NK-92 (cell line): Measurements from ENCODE around the gene SAFB2.

Experiments
- DNase-seq: peaks from one replicate; lab custom pipeline; 2025; ENCODE audit not compliant: unreplicated experiment; lab: John Stamatoyannopoulos, UW

The SAFB2 gene

DNA sequence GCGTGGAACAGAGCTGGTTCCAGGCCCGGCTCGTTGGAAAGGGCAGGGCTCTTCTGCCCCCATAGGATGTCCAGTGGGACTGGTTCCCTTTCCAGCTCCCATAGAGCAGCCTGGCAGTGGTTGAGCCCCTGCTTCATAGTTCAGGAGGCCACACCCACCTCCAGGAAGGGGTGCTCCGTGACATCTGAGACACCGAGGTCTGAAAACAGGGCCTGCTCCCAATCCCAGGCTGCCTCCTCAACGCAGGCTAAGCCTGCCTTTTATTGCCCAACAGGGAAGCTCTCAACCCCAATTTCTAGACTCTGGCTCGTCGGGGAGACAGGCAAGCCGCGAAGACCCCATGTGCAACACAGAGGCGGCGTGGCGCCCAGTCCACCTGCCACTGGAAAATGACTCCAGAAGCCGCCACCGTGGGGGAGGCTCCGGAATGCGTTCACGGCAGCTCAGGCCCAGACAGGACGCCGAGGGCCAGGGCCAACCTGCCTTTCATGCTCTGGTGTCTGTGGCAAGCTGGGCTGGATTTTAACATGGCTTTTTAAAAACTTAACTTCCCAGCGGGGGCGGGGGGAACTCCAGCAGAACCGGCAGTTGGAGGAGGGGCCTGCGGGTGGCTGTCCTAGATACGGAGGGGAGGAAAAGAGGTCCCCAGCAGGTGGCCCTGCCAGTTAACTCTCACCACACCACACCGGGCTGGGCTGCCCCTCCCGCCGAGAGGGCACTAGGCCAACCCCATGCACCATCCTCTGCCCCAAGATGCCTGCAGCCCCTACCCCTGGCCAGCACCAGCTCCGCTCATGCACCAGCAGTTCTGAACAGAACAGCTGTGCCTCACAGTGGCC, 36.9 kb downstream of the SAFB2 start:
- no peak for DNase-seq

DNA sequence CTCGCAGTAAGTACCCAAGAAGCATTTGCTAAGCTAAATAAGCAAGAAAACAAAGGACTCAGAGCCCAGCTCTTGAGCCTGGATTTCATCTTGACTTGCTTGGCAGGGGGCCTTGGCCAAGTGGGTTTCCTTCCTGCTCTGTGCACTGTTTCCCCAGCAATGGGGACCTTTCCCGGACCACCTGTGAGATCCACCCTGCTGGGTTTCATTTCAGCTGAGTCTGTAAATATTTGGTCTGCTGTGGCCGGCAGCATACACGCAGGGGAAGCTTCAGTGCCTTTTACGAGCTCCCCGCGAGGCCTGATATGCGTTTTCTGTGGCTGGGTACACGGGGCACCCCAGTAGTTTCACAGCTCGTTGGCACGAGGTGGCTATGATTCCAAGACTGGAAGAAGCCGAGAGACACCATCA, 42.4 kb downstream of the SAFB2 start:
- DNase-seq = no peak

DNA sequence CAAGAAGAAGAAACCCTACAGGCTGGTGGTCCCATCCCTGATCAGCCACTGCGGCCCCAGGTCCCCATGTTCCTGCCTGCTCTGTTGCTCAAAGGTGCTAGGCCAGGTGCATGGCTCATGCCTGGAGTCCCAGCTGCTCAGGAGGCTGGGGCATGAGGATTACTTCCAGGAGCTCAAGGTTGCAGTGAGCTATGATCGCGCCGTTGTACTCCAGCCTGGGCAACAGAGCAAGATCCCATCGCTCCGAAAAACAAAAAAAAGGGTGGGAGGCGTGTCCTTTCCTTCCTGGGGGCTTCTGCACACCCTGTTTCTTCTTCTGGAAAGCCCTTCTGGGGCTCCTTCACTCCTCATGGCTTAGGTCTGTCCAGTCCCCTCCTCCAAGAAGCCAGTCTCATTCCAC, 42.9 kb downstream of the SAFB2 start:
- no peak for DNase-seq

DNA sequence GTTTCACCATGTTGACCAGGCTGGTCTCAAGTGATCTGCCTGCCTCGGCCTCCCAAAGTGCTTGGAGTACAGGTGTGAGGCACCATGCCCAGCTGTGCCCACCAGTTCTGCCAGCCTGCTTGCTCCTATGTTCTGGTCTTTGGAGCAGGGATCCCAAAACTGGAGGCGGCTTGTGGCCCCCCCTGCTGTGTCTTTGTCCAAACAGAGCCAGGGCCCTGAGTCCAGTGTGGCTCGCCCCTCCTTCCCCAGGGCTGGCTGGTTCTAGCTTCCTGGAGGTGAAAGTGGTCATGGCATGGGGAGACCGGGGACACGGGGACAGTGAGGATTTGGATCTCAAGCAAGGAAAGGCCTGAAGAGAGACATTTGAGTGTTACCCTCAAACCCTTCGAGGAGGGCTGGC, 43.3 kb downstream of the SAFB2 start:
- no peak for DNase-seq

DNA sequence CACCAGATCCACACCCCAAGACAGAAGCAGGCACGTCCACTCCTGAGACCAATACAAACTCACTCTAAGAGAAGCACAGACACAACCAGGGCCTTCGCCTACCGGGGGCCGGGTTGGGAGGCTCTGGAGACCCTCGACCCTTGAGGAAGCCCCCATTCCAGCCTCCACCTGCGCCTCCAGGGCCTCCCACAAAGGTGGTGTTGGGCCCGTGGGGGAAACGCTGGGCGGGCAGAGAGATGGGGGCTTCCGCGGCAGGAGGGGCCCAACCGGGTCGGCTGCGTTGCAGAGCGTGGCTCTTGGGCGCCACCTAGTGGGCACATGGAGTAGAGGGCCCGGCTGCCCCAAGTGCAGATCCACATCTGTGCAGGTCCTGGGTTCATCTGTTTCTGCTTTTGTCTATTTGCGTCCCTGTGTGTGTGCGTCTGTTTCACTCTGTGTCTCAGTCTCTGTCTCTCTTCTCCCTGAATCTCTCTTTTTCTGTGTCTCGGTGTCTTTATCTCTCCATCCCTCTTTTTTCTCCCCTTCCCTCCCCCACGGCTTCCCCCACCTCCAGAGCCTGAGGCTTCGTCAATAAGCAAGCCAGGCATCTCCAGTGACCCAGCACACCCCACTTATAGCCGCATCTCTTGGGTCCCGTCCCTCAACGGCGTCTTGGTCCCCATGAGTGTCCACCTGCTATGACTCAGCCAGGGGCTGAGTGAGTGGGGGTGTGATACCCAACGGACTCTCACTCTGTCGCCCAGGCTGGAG, 44.3 kb downstream of the SAFB2 start:
- DNase-seq = no peak

DNA sequence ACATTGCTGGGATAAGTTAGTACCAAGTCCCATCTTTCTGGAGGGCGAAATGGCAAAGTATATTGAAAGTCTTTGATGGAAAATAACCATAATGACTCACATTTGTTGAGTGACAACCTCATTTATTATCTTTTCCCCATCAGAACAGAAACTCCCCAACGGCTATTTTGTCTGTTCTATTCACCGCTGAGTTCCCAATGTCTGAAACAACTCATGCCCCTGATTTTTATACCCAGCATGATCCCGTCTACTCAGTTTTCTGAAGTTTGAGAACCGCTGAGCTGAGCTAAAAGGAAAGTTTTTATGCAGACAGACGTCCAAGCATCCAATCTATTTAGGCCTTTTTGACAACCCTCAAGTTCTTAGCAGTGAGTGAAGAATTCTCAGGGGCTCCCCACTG, 47.0 kb downstream of the SAFB2 start:
- no peak for DNase-seq

DNA sequence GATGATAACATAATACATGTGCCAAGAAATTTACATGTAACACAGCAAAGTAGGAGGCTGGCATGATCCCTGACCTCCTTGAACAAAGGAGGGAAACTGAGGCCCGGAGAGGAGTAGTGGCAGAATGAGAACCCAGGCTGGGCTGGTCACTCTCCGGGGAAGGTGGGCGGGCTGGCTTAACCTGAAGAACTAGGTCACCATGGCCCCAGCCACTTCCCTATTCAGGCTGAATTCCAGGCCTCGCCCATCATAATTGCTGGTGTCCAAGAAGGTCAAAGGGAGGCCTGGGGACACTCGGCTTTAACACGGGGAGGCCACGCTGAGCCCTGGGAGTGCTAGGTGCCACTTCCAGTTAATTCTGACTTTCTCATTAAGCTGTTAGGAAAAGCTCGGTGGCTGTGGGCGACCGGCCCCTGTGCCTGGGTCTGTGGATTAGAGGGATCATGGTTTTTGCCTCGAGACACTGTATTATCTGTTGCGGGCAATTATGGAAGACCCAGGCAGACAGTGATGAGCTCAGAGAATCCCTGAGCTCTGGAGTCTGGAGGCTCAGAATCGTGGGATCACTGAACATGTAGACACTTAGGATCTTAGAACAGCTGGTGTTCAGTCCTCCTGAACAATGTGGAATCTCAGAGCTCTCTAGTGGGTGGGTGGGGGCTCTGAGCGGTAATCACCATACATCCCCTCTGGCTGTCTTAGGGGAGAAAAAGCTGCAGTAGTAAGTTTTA, 49.9 kb downstream of the SAFB2 start:
- no peak for DNase-seq

DNA sequence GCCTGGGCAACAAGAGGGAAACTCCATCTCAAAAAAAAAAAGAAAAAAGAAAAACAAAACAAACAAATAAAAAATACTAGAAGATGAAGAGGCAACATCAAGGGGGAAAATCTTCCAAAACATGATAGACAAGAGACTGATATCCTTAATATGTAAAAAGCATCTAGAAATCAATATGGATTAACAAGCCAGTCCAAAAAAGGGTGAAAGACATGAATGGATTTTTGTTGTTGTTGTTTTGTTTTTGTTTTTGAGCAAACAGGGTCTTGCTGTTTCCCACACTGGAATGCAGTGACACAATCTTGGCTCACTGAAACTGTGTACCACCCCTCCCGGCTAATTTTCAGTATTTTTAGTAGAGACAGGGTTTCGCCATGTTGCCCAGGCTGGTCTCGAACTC, 50.8 kb downstream of the SAFB2 start:
- DNase-seq = no peak

DNA sequence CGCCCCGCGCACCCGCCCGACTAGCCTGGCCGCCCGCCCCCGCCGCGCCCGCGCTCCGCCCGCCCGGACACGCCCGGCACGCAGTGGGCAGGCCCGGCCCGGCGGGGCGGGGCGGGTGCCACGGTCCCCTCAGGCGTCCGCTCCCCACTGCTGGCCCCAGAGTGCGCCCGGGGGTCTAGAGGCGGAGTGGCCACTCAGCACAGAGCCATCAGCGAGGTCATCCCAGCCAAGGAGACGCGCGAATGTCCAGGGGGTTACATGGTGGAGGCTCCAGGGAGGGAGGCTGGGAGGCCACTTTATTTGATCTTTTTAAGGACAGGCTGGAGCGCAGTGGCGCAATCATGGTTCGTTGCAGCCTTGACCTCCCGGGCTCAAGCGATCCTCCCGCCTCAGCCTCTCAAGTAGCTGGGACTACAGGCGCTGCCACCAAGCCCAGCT, 54.6 kb downstream of the SAFB2 start:
- DNase-seq = no peak

DNA sequence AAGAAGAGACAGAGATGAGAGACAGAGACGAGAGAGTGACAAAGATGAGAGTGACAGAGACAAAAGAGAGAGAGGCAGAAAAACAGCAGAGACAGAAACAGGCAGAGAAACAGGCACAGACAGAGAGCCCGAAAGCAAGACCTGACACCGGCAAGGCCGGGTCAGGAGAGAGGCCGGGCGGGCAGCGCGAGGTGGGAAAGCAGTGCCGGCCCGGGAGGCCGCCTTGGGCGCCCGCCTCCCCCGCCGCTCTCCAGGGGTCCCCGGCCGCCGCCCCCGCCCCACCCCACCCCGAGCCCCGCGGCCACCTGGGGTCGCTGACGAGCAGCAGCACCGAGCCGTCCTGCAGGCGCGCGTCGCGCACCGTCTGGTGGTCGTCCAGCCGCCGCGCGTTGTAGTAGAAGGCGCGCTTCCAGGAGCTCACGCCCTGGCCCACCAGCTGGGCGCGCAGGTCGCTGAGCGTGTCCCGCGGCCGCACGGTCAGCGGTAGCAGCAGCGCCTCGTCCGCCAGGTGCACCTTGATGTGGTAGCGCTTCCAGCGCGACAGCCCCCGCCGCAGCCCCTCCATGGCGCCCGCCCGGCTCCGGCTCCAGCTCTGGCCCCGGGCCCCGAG, 55.1 kb downstream of the SAFB2 start, which contains the start of gene TINCR:
TSS of gene TINCR (minus strand) at position 594 of the 610 bp plus-strand sequence.
- no peak for DNase-seq

DNA sequence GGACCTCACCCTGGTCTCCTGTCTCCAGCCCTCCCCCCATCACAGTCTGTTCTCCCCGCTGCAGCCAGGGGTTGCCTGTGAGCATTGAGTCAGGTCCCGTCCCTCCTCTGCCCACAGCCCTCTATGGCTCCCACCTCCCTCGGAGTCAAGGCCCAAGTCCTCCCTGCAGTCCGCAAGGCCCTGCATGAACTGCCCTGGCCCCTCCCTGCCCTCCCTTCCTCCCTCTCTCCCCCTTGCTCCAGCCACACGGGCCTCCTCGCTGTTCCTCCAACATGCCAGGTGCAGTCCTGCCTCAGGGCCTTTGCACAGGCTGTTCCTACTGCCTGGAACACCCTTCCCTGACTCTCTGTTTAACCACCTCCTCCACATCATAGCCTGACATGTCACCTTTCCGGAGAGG, 57.6 kb downstream of the SAFB2 start:
- DNase-seq = no peak

DNA sequence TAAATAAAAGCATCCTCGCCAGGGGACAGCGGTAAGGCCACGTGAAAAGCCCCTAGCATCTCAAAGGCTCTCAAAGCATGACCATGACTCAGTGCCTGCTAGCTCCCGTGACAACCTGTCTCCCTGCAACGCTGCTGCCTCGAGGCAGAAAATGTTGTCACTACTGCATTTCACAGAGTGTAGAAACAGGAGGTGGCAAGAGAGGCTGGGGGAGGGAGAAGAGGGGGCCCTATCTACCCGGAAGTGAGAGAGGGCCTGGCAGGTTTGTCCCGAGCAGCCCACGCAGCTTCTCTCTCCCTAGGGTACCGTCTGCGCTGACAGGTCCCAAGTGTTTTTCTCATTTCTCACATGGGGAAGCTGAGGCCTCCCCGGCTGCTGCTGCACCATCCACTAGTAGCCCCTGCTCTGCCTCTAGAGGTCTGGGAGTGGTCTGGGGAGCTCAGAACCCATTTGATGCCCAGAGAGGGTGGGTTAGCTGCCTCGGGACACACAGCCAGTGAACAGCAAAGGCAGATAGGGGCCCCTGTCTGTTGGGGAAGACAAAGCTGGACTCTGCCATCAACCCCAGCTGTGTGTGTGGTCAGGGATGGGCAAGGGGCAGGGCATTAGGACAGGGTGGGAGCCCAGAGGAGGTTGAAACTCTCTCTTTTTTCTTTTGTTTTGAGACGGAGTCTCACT, 58.5 kb downstream of the SAFB2 start:
- DNase-seq = no peak

DNA sequence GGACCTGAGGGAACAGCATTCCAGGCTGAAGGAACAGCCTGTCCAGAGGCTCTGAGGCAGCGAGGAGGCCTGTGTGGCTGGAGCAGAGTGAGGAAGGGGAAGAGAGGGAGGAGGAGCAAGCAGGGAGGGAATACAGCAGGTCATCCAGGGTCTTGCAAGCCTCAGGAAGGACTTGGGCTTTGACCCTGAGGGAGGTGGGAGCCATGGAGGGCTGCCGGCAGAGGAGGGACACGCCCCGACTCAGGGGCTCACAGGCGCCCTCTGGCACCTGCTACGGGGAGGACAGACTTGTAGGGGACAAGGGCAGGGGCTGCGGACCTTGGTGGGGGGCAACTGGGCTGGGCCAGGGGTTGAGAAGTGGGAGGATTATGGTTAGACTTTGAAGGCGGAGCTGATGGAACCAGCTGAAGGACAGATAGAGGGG, 59.6 kb downstream of the SAFB2 start:
- no peak for DNase-seq

DNA sequence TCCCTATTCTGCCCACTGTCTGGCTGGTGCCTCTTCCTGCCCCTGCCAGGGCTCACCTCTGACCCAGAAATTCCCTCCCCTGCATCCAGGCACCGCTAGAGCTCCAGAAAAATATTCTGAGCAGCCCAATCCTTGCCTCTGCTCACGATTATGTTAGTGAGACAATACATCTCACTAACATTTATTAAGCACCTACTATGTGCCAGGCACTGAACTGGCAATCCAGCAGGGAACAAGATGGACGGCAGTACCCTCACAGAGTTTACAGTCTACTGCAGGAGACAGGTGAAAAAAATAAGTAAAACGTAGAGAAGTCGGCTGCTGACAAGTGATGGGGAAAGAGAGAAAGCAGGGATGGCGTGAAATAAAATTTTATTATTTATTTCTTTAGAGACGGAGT, 60.3 kb downstream of the SAFB2 start:
- no peak for DNase-seq

DNA sequence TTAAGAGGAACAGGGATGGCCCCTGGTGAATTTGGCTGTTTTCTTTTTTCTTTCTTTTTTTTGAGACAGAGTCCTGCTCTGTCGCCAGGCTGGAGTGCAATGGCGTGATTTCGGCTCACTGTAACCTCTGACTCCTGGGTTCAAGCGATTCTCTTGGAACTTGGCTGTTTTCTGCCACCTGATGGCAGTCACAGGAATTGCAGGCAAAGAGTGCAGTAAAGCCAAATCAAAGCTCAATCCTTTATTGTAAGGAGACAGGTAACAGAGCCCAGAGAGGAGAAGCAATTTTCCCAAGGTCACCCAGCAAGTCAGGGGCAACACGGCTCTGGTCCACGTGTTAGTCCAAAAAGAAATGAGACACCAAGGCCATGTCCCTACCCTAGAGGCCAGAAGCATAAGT, 61.0 kb downstream of the SAFB2 start:
- no peak for DNase-seq

DNA sequence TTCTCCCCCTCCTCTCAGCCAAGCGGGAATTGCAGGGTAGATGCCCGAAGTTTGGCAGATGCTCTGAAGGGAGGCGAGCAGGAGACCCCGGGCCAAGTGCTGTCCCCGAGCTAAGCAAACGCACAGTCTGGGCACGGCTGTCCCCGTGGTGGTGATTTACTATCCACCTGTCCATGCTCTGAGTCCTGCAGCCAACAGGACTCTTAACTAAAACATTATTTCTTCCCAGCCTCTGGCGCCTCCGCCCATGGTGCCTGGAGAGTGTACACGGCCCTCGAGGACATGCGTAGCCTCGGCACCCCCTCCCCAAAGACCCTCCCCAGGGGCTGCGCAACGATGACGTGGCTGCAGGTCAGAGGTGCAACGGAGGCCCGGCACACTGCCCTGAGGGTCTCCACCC, 62.4 kb downstream of the SAFB2 start:
- no peak for DNase-seq

DNA sequence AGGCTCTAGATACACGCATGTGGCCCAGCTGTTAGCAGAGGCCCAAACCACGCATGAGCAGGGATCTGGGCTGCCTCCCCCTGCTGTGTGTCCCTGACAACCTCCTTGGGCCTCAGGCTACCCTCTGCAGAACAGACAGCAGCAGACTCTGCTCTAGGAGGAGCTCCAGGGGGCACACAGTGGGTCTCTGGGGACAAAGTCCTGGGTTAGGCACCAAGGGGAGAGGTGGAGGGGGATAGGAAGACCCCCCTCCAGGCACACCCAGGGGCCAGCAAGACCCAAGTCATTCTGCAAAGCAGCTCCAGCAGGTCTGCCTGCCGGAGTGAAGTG, 62.8 kb downstream of the SAFB2 start:
- no peak for DNase-seq

DNA sequence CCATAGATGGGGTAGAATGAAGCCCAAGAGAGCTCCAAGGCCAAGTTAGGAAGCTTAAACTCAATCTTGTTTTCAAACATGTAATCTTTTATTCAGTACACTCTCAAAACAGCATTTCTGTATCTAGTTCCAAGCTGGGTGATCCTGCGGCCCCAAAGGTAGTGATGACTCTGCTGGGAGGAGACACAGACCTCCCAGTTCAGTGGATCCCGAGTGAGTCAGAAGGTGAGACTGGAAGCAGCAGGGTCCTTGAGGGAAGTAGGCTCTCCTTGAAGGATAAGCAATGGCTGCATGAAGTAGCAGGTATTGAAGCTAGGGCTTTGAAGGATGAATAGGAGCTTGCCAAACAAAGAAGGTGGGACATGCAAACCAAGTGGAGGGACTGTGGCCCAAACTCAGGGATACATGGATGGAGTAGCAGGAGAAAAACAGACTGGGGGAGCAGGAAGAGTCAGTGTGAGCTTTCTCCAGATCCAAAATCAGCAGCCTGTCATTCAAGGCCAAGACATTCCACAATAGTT, 64.4 kb downstream of the SAFB2 start:
- no peak for DNase-seq

DNA sequence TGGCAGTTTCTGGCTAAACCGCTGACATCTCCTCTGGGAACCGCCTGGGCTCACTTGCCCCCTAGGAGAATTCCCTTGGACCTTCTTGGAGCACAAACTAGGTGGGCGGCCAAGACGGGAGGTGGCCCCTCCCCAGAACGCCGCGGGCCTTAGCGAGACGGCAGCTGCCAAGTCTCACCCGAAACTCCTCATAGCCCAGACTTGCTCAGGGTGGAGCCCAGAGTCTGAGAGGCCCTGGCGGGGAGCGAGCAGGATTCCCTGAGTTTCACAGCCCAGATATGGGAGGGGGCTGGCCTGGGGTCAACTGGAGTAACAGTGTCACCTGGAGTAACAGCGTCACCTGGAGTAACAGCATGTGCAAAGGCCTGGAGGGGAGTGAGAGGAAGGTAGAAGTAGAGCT, 64.9 kb downstream of the SAFB2 start:
- DNase-seq = no peak

DNA sequence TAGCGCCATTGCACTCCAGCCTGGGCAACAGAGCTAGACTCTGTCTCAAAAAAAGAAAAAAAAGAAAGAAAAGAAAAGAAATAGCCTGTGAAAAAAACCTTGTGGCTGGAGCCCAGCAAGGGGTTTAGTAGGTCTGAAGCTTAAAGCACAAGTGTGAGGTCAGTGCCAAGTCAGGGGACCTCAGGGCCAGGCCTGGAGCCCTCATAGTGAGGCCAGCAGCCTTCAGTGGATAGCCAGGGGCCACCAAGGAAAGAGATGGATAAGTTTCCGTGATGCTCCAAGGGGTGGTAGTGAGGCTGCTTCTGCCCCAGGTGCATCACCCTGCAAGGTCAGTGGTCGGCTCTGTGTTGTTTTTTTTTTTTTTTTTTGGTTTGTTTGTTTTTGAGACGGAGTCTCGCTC, 67.7 kb downstream of the SAFB2 start:
- no peak for DNase-seq

DNA sequence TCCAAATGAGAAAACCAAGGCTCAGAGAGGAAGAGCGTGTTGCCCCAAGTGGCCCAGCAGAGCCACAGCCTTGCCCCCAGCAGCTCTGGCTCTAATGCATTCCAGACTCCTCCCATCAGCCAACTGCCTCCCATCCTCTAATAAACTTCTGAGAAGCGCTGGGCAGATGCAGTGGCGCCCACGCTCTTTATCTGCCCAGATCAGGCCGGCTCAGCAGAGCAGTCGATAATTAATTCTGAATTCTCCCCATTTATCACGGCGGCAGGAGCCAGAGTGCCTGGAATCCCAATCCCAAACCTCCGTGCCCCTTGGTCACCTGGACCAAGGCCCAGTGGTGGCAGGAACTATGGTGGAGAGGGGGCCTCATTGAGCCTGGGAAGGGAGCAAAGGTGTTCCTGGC, 68.7 kb downstream of the SAFB2 start:
- no peak for DNase-seq
